ENCODE results near the gene KDM5B. TPM values are rescaled to one million over a fixed set of nuclear protein-coding genes. Genes with fewer than 3 reads are reported as not detected.

Gene KDM5B
- total RNA-seq, 2 experiments from 2014 or later: 16.8 to 18.2 TPM

GRCh38 chr1:202810615-202811295 lies 2.5 kb upstream of the KDM5B start, which contains the start of gene PCAT6:
Gene PCAT6, plus strand, starts transcription at chr1:202810954.
- no peaks in the 10 kb centered on the region for H3K9me3 Mint-ChIP-seq
- peaks cover 4% of the 10 kb centered on the region for H3K36me3 Mint-ChIP-seq (ENCODE audit: low read depth)
- intact Hi-C loops (cut with micrococcal nuclease): loop anchor here (2.0 to 10.0 kb wide), 2 partner anchors 158 to 1704 kb away; partner anchors contain the start of gene MDM4
- DNase-seq: peak; percentile 90
- H3K4me3 Mint-ChIP-seq: peak within 1 kb of the TSS; percentile 74
- H3K4me1 Mint-ChIP-seq (ENCODE audit: low read depth): peaks cover 31% of the 10 kb centered on the region
- no peaks in the 10 kb centered on the region for H3K27me3 Mint-ChIP-seq (ENCODE audit: low read depth)
- CTCF ChIA-PET: no interaction called here
- H3K27ac Mint-ChIP-seq: no peak within 1 kb of the TSS

GRCh38 chr1:202810193-202810614 lies 2.0 kb upstream of the KDM5B start:
- peaks cover 37% of the 10 kb centered on the region for H3K4me1 Mint-ChIP-seq (ENCODE audit: low read depth)
- CTCF ChIA-PET: no interaction called here
- H3K36me3 Mint-ChIP-seq (ENCODE audit: low read depth): peaks cover 4% of the 10 kb centered on the region
- no peaks in the 10 kb centered on the region for H3K9me3 Mint-ChIP-seq
- H3K27me3 Mint-ChIP-seq (ENCODE audit: low read depth): no peaks in the 10 kb centered on the region
- H3K4me3 Mint-ChIP-seq: peak overlapping the region; percentile 74
- intact Hi-C loops (cut with micrococcal nuclease): loop anchor here (2.0 to 10.0 kb wide), 2 partner anchors 159 to 1705 kb away; partner anchors contain the start of gene MDM4
- no peak overlapping the region for H3K27ac Mint-ChIP-seq
- DNase-seq: no peak

GRCh38 chr1:202809597-202810159 lies 1.5 kb upstream of the KDM5B start:
- H3K27ac Mint-ChIP-seq: no peak overlapping the region
- no peak for DNase-seq
- peaks cover 4% of the 10 kb centered on the region for H3K36me3 Mint-ChIP-seq (ENCODE audit: low read depth)
- H3K4me1 Mint-ChIP-seq (ENCODE audit: low read depth): peaks cover 41% of the 10 kb centered on the region
- intact Hi-C loops (cut with micrococcal nuclease): loop anchor here (2.0 to 10.0 kb wide), 6 partner anchors 159 to 1705 kb away; partner anchors contain the start of genes MDM4, PPP1R12B and PTPN7
- H3K9me3 Mint-ChIP-seq: no peaks in the 10 kb centered on the region
- H3K27me3 Mint-ChIP-seq (ENCODE audit: low read depth): no peaks in the 10 kb centered on the region
- peak overlapping the region; percentile 61 for H3K4me3 Mint-ChIP-seq
- CTCF ChIA-PET: no interaction called here

- H3K27ac Mint-ChIP-seq: peak overlapping the region; percentile 57
- no peaks in the 10 kb centered on the region for H3K27me3 Mint-ChIP-seq (ENCODE audit: low read depth)
- peaks cover 4% of the 10 kb centered on the region for H3K36me3 Mint-ChIP-seq (ENCODE audit: low read depth)
- peak; percentile 40 for DNase-seq
- peak overlapping the region; percentile 89 for H3K4me3 Mint-ChIP-seq
- CTCF ChIA-PET: interaction anchor here (0.6 kb wide), 1 partner anchor 62 kb away, joined by 4 read pairs; no protein-coding TSS in a partner anchor
- H3K9me3 Mint-ChIP-seq: no peaks in the 10 kb centered on the region
- intact Hi-C loops (cut with micrococcal nuclease): loop anchor here (2.0 to 10.0 kb wide), 5 partner anchors 45 to 645 kb away; partner anchors contain the start of genes PPP1R12B and PTPN7
- peaks cover 62% of the 10 kb centered on the region for H3K4me1 Mint-ChIP-seq (ENCODE audit: low read depth)
These were observed 733 bp downstream of the KDM5B start for GRCh38 chr1:202807451-202807925.

- intact Hi-C loops (cut with micrococcal nuclease): loop anchor here (1.0 to 10.0 kb wide), 7 partner anchors 46 to 645 kb away; partner anchors contain the start of genes PPP1R12B, PTPN7, RABIF and TMEM183A
- Mint-ChIP-seq H3K4me3 (peak overlapping the region; percentile 89), H3K27me3 (ENCODE audit: low read depth) (no peaks in the 10 kb centered on the region), H3K4me1 (ENCODE audit: low read depth) (peaks cover 68% of the 10 kb centered on the region), H3K36me3 (ENCODE audit: low read depth) (peaks cover 4% of the 10 kb centered on the region), H3K9me3 (no peaks in the 10 kb centered on the region), H3K27ac (peak overlapping the region; percentile 97)
- CTCF ChIA-PET: no interaction called here
- DNase-seq: peak; percentile 36
These were observed 1.3 kb downstream of the KDM5B start for GRCh38 chr1:202806845-202807450.

- Mint-ChIP-seq H3K27ac (peak overlapping the region; percentile 97), H3K36me3 (ENCODE audit: low read depth) (peaks cover 4% of the 10 kb centered on the region), H3K4me3 (peak overlapping the region; percentile 89), H3K4me1 (ENCODE audit: low read depth) (peaks cover 67% of the 10 kb centered on the region), H3K27me3 (ENCODE audit: low read depth) (no peaks in the 10 kb centered on the region), H3K9me3 (no peaks in the 10 kb centered on the region)
- peak; percentile 52 for DNase-seq
- CTCF ChIA-PET: no interaction called here
- intact Hi-C loops (cut with micrococcal nuclease): loop anchor here (1.0 to 10.0 kb wide), 7 partner anchors 47 to 644 kb away; partner anchors contain the start of genes PPP1R12B, PTPN7, RABIF and TMEM183A
These were observed 2.1 kb downstream of the KDM5B start for GRCh38 chr1:202805886-202806844.

GRCh38 chr1:202804126-202804525 lies 4.1 kb downstream of the KDM5B start:
- peak overlapping the region; percentile 97 for H3K27ac Mint-ChIP-seq

GRCh38 chr1:202802998-202803932 lies 5.0 kb downstream of the KDM5B start:
- no peak for DNase-seq
- H3K27me3 Mint-ChIP-seq (ENCODE audit: low read depth): no peaks in the 10 kb centered on the region
- intact Hi-C loops (cut with micrococcal nuclease): loop anchor here (10.0 kb wide), 1 partner anchor 522 kb away; no protein-coding TSS in a partner anchor
- peaks cover 57% of the 10 kb centered on the region for H3K4me1 Mint-ChIP-seq (ENCODE audit: low read depth)
- no peak overlapping the region for H3K4me3 Mint-ChIP-seq
- peak overlapping the region; percentile 62 for H3K27ac Mint-ChIP-seq
- H3K9me3 Mint-ChIP-seq: no peaks in the 10 kb centered on the region
- H3K36me3 Mint-ChIP-seq (ENCODE audit: low read depth): peaks cover 10% of the 10 kb centered on the region
- CTCF ChIA-PET: interaction anchor here (0.7 kb wide), 1 partner anchor 210 kb away, joined by 6 read pairs; no protein-coding TSS in a partner anchor

More at GRCh38 chr1:202804126-202804525, 4.1 kb downstream of the KDM5B start:
- CTCF ChIA-PET: no interaction called here
- Mint-ChIP-seq H3K4me1 (ENCODE audit: low read depth) (peaks cover 60% of the 10 kb centered on the region), H3K4me3 (no peak overlapping the region), H3K36me3 (ENCODE audit: low read depth) (peaks cover 10% of the 10 kb centered on the region), H3K9me3 (no peaks in the 10 kb centered on the region), H3K27me3 (ENCODE audit: low read depth) (no peaks in the 10 kb centered on the region)
- DNase-seq: no peak
- intact Hi-C loops (cut with micrococcal nuclease): loop anchor here (10.0 kb wide), 1 partner anchor 521 kb away; no protein-coding TSS in a partner anchor

- intact Hi-C loops (cut with micrococcal nuclease): loop anchor here (10.0 kb wide), 1 partner anchor 523 kb away; no protein-coding TSS in a partner anchor
- Mint-ChIP-seq H3K9me3 (no peaks in the 10 kb centered on the region), H3K36me3 (ENCODE audit: low read depth) (peaks cover 12% of the 10 kb centered on the region), H3K4me3 (no peak overlapping the region), H3K4me1 (ENCODE audit: low read depth) (peaks cover 62% of the 10 kb centered on the region), H3K27me3 (ENCODE audit: low read depth) (no peaks in the 10 kb centered on the region), H3K27ac (no peak overlapping the region)
- DNase-seq: no peak
- CTCF ChIA-PET: no interaction called here
These were observed 6.2 kb downstream of the KDM5B start for GRCh38 chr1:202802034-202802433.

GRCh38 chr1:202801175-202801574 lies 7.0 kb downstream of the KDM5B start:
- H3K36me3 Mint-ChIP-seq (ENCODE audit: low read depth): peaks cover 8% of the 10 kb centered on the region
- H3K27me3 Mint-ChIP-seq (ENCODE audit: low read depth): no peaks in the 10 kb centered on the region
- DNase-seq: no peak
- H3K9me3 Mint-ChIP-seq: no peaks in the 10 kb centered on the region
- H3K4me3 Mint-ChIP-seq: no peak overlapping the region
- H3K27ac Mint-ChIP-seq: no peak overlapping the region
- intact Hi-C loops (cut with micrococcal nuclease): loop anchor here (10.0 kb wide), 1 partner anchor 524 kb away; no protein-coding TSS in a partner anchor
- peaks cover 60% of the 10 kb centered on the region for H3K4me1 Mint-ChIP-seq (ENCODE audit: low read depth)
- CTCF ChIA-PET: no interaction called here
